BE2C (cell line): ENCODE results near the gene MEP1B.
"Not testable (repeated sequence)": the region's sequence is repeated elsewhere in the genome, so short reads cannot be mapped to it uniquely, and the experiment has no call there.

Source experiments
- DNase-seq: peaks from one replicate; pipeline ENCODE4 v3.0.0-alpha.2; 2020
- H3K27me3 ChIP-seq: fragments of 250-450 bp; sonication (Bioruptor Pico); 2 replicates; pipeline ENCODE4 v1.5.1; 2020; ENCODE audit warnings: mild to moderate bottlenecking
- H3K36me3 ChIP-seq: fragments of 250-450 bp; sonication (Bioruptor Pico); 2 replicates; pipeline ENCODE4 v1.5.1; 2020; ENCODE audit warnings: mild to moderate bottlenecking
- H3K4me1 ChIP-seq: fragments of 250-450 bp; sonication (Bioruptor Pico); 2 replicates; pipeline ENCODE4 v1.5.1; 2020
- H3K4me3 ChIP-seq: 2 replicates; pipeline ENCODE4 v1.5.1; 2011; ENCODE audit warnings: low read depth, low read length
- H3K9me3 ChIP-seq: fragments of 250-450 bp; sonication (Bioruptor Pico); 2 replicates; pipeline ENCODE4 v1.5.1; 2020
- TF ChIP-seq, protein P1 (sequence below): IDR thresholded peaks from 2 replicates; pipeline ENCODE4 v1.5.1; 2012; ENCODE audit warnings: mild to moderate bottlenecking, low read depth, low read length

The MEP1B gene

DNA sequence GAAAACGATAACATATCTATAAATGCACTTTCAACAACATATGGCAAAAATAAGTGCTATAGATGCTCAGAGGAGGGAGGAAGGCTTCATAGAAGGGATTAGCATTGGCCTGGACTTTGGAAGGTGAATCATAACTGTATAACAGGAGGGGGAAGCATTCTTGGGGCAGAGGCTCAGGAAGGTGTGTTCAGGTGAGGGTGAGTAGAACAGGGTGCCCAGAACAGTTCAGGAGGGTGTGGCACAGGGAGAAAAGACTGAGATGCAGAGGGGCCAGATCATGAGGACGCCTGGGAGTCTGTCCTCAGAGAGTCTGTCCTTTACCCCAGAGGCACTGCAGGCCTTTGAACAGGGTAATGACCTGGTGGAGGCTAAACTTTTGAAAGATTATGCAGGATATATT, 29.3 kb upstream of the MEP1B start:
- no peak for DNase-seq
- Histone ChIP-seq H3K27me3 (no peaks in the 10 kb centered on the region), H3K9me3 (no peaks in the 10 kb centered on the region), H3K36me3 (no peaks in the 10 kb centered on the region), H3K4me1 (no peaks in the 10 kb centered on the region), H3K4me3 (no peak overlapping the region)
- TF ChIP-seq, protein P1, sequence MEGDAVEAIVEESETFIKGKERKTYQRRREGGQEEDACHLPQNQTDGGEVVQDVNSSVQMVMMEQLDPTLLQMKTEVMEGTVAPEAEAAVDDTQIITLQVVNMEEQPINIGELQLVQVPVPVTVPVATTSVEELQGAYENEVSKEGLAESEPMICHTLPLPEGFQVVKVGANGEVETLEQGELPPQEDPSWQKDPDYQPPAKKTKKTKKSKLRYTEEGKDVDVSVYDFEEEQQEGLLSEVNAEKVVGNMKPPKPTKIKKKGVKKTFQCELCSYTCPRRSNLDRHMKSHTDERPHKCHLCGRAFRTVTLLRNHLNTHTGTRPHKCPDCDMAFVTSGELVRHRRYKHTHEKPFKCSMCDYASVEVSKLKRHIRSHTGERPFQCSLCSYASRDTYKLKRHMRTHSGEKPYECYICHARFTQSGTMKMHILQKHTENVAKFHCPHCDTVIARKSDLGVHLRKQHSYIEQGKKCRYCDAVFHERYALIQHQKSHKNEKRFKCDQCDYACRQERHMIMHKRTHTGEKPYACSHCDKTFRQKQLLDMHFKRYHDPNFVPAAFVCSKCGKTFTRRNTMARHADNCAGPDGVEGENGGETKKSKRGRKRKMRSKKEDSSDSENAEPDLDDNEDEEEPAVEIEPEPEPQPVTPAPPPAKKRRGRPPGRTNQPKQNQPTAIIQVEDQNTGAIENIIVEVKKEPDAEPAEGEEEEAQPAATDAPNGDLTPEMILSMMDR = no peak

DNA sequence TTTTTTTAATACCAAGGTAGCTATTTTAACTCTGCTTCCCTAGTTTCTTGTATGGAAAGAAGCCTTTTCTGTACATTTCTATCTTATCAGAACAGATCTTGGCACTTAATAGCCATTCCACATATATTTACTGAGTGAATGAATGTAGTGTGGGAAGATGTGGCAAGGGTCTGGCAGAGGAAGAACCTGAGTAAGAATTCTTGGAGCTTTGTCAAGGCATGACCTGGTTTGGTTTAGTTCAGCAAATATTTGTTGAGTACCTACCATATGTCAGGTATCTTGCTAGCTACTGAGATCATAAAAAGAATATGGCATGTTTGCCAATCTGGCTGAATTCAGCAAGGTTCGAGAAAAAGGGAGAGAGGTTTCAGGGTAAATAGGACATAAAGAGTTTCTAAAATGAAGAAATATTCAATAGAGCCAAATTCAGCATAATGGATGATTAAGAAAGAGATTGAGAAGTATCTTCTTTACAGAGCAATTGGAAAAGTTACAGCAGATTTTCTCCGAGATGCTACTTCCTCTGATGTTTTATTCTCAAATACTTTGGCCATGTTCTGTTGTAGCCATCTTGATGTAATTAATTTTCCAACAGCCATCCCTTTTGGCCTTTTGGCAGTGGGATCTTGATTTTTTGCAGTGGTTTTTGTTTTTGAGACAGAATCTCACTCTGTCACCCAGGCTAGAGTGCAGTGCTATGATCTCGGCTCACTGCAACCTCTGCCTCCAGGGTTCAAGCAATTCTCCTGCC, 21.7 kb upstream of the MEP1B start:
- no peaks in the 10 kb centered on the region for H3K4me1 ChIP-seq
- H3K9me3 ChIP-seq = no peaks in the 10 kb centered on the region
- no peak overlapping the region for H3K4me3 ChIP-seq
- TF ChIP-seq, protein P1 = no peak
- no peaks in the 10 kb centered on the region for H3K27me3 ChIP-seq
- H3K36me3 ChIP-seq = no peaks in the 10 kb centered on the region
- no peak for DNase-seq

DNA sequence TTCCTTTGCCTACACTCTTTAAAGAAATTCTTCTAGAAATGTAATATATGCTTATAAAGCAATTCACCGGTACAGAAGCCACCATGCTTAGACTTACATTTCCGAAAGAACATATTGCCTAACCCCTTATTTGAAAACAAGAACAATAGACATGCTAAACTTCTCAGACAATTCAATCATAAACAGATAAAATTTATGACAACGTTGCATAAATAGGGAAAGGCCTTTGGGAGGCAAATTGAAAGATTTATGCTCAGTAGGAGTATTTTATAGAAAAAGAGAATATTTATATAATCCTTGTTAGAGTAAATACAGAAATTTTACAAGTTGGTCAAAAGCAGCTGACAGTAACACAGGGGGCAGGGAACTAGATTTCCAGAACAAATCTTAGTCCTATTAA, 16.2 kb upstream of the MEP1B start:
- H3K4me3 ChIP-seq = no peak overlapping the region
- no peaks in the 10 kb centered on the region for H3K4me1 ChIP-seq
- H3K9me3 ChIP-seq = no peaks in the 10 kb centered on the region
- no peaks in the 10 kb centered on the region for H3K36me3 ChIP-seq
- TF ChIP-seq, protein P1 = no peak
- no peak for DNase-seq
- no peaks in the 10 kb centered on the region for H3K27me3 ChIP-seq

DNA sequence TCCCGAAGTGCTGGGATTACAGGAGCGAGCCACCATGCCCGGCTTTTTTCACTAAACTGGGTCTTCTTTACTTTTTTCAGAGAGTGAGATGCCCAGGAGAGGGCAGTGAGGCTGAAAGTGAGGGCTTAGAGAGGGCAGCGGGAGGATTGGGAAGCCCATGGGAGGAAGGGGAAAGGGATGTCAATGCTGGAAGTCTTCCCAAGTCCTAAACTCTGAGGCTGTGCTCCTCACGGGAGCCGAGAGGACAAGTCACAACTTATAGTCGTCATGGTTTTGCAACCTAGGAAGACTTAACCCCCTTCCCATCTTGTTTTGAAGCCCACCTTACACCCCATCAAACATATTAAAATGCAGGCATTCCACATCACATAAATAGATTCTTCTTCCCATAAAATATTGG, 15.1 kb upstream of the MEP1B start:
- no peaks in the 10 kb centered on the region for H3K36me3 ChIP-seq
- no peak overlapping the region for H3K4me3 ChIP-seq
- no peaks in the 10 kb centered on the region for H3K27me3 ChIP-seq
- TF ChIP-seq, protein P1 = no peak
- H3K4me1 ChIP-seq = no peaks in the 10 kb centered on the region
- H3K9me3 ChIP-seq = no peaks in the 10 kb centered on the region
- DNase-seq = no peak

DNA sequence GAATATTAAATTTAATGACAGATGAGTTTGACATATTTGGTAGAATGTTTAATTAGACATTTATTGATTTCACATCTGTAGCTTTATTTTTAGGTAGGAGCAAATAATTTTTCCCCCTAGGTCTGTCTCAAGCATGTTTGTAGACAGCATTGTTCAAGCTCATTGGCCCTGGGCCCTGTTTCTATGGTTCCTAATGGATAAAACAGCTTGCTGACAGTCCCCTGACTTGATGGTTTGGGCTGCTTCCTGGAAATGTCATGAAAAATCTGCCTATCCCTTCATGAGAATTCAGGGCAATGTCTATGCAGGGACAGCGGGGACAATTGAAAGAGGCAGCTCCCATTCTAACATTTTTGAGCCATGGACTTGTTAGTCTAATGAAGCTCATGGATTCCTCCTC, 14.6 kb upstream of the MEP1B start:
- H3K4me3 ChIP-seq = no peak overlapping the region
- no peak for DNase-seq
- no peaks in the 10 kb centered on the region for H3K27me3 ChIP-seq
- H3K36me3 ChIP-seq = no peaks in the 10 kb centered on the region
- no peaks in the 10 kb centered on the region for H3K9me3 ChIP-seq
- TF ChIP-seq, protein P1 = no peak
- H3K4me1 ChIP-seq = no peaks in the 10 kb centered on the region

DNA sequence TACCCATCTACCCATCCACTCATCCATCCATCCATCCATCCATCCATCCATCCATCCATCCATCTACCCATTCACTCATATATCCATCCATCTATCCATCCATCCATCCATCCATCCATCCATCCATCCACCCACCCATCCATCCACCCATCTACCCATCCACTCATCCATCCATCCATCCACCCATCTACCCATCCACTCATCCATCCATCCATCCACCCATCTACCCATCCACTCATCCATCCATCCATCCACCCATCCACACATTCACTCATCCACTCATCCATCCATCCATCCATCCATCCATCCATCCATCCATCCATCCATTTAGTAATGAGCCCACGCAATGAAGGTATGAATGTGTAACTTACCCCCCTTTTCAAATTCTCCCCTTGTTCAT, 13.1 kb upstream of the MEP1B start:
- not testable (repeated sequence) for H3K9me3 ChIP-seq, H3K4me3 ChIP-seq, DNase-seq, H3K27me3 ChIP-seq, H3K36me3 ChIP-seq, H3K4me1 ChIP-seq
